ENCODE results near the gene MTA1.

The MTA1 gene

GRCh38 chr14:105490267-105490571 lies 70.6 kb downstream of the MTA1 start:
- DNase-seq, result no peak

DNA sequence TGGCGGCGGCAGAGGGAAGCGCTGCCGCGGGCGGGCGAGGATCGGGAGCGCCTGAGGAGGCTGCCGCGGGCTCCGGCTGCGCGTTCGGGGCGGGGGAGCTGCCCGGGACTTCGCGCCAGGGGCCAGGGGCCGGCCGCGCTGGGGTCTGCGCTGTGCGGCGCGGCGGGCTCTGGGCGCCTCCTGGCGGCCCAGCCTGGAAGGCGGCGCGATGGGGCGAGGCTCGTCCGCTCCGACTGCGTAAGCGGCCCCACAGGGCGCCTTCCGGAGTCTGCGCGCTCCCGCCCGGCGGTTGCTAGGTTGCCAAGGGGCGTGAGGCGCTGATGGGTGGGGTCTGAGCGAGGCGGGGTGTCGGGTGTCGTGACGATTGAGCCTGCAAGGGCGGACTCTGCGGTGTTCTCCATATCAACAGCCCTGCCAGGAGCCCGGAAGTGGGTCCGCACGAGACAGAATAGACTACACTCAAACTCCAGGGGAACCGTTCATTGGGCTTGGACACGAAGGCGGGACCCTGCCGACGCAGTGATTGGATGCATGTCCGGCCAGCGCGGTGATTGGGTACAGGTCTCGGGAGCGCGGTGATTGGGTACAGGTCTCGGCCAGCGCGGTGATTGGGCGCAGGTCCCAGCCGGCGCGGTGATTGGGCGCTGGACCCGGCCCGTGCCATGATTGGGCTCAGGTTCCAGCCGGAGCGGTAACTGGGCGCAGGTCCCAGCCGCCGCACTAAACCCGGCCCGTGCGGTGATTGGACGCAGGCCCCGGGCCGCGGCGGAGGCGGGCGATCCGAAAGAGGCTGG lies 71.1 kb downstream of the MTA1 start, which contains the start of gene TEDC1:
TEDC1 (plus strand) TSS at position 675 of the 794 bp plus-strand sequence. CDS start 130 bp downstream, outside the sequence.
- peak; percentile 99 for DNase-seq

- DNase-seq, result peak; percentile 86
These were observed 71.8 kb downstream of the MTA1 start for GRCh38 chr14:105491366-105491973.

GRCh38 chr14:105492031-105492970 lies 72.7 kb downstream of the MTA1 start:
- DNase-seq, result no peak

DNA sequence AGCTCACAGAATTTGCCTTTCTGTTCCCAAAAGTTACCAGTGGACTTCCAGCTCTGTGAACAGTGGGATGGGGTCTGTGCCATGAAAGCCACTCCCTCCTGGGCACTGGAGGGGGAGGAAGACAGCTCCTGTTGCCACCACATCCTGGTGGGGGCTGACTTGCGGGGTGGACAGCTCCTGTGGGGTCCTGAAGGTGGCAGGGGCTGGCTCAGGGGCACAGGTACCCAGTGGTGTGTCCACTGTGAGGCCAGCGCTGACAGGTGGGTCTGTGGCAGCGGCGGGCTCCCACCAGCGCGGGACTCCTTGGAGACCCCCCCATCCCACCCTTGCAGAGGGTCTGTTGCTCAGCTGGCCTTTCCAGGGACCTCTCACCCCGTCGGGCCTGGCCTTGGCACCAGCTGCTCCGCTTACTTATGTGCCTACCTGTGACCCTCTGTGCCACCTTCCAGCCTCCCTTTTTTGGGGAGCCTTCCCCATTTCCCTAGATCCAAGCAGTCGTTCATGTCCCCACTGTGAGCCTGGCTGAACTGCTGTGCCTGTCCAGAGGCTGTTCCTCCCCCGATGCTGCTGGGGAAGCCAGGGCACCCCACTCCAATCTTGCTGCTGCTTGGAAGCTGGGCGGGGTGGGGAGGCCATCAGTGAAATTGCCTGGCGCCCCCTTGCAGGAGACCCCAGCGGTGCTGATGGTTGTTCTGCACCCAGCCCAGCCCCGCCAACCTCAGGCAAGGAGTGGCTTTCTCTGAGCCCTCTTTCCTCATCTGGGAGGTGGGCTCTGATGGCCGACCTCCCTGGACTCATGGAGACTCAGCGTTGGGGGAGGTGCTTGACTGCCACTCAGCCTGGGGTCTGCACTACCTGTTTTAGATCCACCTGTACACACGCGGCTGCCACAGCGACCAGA lies 73.6 kb downstream of the MTA1 start:
- DNase-seq, result no peak

DNA sequence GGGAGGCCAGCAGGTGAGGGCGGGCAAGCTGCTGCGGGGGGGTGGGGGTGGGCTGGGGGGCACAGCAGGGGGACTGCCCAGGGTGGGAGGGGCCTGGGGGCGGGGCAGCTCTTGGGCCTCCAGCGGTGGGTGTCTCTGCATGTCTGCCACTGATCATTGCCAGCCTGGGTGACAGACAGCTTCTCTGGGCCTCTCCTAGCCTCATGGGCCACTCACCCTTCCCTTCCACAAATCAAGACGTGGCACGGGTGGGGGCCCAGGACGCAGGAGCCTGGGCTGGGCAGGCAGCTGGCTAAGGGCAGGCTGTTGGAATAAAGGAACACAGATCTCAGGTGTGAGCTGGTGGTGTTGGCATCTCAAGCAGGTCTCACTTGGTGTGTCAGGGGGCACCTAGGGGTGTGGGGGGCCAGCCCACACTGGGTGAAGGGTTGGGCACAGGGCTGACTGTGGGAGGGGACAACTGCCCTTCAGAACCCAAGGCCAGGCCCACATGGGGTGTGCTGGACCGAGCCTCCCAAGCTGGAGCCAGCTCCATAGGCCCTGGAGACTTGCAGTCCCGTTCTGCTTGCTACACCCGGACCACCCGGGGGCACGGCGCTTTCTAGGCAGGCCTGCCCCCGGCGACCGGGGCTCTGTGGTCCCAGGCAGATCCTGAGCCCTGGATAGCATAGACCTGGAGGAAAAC lies 74.4 kb downstream of the MTA1 start:
- no peak for DNase-seq

- no peak for DNase-seq
These were observed 74.9 kb downstream of the MTA1 start for GRCh38 chr14:105494606-105494929.

DNA sequence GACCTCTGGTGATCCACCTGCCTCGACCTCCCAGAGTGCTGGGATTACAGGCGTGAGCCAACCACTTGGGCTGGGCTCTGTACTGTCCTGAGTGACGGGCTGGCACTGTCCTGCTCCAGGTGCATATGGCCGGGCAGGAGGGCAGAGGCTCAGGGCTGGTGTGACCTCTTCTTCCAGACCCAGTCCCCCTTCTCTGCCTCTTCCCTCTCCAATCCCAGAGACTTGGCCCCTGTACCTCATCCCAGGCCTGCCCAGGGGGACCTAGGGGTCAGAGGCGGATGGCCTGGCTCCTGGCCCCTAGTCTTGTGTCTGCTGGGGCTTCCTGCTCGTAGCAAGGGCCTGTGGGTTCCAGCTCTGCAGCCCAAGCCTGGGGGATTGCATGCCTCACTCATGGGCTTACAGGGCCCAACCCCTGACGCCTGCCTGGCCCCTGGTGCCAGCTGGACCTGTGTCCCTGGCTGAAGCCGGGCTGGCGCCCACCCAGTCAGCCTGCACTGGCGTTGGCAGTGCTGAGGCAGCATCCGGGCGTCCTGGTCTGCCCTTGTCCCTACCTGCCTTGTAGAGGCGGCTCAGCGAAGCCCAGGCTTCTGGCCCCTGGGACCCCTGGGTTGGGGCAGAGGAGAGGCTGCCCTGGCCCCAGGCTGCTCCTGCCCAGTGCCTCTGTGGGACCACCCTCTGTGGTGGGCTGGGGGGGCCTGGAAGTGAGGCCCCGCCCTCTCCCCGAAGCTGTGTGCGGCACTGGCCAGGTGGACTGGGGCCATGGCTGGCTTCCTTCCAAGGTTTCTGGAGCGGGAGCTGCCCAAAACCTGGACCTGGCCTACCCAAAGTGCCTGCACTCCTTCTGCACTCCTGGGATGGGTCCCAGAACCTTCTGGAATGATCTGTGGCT lies 75.7 kb downstream of the MTA1 start:
- DNase-seq, result no peak

GRCh38 chr14:105495990-105496830 lies 76.6 kb downstream of the MTA1 start:
- DNase-seq, result no peak

GRCh38 chr14:105496831-105497591 lies 77.4 kb downstream of the MTA1 start:
- no peak for DNase-seq

DNA sequence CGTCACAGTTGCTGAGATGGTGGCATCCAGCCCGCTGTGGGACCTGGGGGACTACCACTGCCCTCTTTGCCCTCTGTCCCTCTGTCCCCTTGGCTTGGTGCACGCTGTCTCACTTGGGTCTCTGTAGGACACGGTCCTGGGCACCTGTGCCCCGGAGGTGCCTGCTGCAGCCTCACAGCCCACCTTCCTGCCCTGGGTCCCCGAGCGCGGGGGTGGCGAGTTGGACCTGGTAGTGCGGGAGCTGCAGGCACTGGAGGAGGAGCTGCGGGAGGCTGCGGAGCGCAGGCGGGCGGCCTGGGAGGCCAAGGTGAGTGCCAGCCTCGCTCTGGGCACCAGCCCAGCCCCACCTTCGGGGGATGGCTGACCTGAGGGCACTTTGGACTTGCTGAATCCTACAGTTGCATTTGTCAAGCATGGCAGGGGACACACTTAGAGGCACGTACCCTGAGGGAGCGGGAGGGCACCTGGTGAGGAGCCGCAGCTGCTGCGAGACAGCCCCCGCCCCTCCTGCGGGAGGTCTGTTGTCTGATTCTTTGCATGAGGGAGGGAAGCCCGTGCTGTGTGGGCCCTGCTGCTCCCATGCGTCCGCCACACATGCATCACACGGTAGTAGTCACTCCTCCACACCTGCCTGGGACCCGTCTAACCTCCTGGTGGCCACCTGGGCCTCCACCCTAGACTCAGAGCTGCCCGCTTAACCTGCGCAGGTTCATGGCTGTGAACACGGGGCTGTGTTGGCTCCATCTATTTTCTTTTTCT lies 78.2 kb downstream of the MTA1 start:
- DNase-seq, result no peak

DNA sequence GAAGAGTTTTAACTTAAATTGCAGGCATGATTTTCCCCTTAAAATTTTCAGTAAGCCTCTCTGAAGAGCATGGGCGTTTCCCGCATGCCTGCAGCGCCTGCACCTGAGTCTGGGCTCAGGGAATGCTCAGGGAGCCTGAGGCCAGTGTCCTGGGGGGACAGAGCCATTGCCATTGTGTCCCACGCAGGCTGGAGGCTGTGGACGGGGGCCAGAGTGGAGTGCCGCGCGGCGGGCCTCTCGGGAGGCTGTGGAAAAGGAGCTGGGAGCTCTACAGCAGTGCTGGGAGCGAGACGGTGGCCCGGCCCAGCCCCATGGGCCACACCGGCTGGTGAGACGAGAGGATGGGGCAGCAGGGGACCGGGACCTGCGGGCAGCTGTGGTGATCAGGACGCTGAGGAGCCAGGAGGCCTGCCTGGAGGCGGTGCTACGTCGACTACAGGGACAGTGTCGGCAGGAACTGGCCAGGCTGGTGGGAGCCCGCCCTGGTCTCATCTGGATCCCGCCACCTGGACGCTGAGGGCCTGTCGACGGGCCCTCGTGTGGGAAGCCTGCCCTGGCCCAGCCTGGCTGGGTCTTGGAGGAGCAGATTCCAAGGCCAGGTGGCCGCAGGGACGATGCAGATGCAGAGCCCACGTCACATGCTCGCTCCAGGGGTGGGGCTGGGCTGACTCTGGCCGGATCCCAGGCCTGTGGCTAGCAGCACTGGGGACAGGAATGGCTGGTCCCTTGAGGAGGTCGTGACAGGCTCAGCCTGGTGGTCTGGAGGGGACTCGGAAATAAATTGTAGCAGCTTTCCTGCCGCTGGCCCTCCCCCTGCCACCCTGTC lies 79.0 kb downstream of the MTA1 start:
- DNase-seq, result no peak

DNA sequence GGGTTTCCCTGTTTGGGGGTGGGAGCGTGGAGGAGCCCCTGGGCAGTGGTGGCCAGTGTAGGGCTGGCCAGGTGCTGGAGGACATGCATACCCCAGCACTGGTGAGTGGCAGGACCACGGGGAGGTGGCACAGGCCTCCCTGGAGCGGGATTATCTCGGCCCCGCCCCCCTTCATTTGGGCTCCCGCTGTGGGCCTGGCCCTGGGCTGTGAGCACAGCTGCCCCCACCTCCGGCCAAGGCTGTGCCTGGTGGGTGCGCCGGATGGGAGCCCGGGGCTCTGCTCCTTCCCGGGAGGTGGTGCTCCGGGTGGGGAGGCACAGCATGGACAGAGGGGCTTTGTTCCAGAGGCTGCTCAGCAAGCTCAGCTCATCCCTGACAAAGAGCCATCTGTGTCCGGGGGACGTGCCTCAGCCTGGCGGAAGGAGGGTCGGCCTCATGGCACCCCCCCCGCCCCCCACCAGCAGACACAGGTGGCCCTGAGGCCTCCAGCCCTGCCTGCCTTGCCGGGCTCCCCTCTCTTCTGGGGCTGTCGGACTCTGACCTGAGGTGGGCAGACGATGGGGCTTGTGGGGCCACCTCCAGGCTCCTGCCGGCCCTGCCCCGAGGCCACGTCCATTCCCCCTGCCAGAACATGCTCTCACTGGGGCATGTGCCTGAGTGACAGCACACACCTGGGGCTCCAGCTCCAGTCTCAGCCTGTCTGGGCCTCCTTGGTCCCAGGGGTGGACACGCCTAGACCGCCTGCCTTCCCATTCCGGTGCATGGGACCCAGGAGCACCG lies 79.8 kb downstream of the MTA1 start:
- DNase-seq, result no peak

- no peak for DNase-seq
These were observed 80.6 kb downstream of the MTA1 start for GRCh38 chr14:105500036-105500725.

- DNase-seq, result no peak
These were observed 81.1 kb downstream of the MTA1 start for GRCh38 chr14:105500726-105501101.
